Inflammatory macrophage (primary cell): ENCODE results near the gene TTC38.
A peak's percentile ranks its signal among the peaks of the same experiment; 100 is the strongest.
"Not testable (repeated sequence)": the region's sequence is repeated elsewhere in the genome, so short reads cannot be mapped to it uniquely, and the experiment has no call there.

Experiments
- DNase-seq, 2 donors: peaks; one replicate each; pipeline ENCODE4 v3.0.0-alpha.2; 2020 to 2022

TTC38 gene

GRCh38 chr22:46296257-46297150, 28.7 kb downstream of the TTC38 start, which contains the start of gene GTSE1:
Gene GTSE1, plus strand, starts transcription at chr22:46296870. Its CDS starts 531 bp downstream, at chr22:46297401.
- DNase-seq, result peak; percentile 98 to 99

GRCh38 chr22:46297151-46297812, 29.5 kb downstream of the TTC38 start:
- no peak for DNase-seq

- no peak for DNase-seq
These were observed 31.3 kb downstream of the TTC38 start for GRCh38 chr22:46299101-46299500.

- no peak for DNase-seq
These were observed 32.7 kb downstream of the TTC38 start for GRCh38 chr22:46300491-46300890.

GRCh38 chr22:46303347-46303965, 35.6 kb downstream of the TTC38 start:
- DNase-seq, result no peak

DNA sequence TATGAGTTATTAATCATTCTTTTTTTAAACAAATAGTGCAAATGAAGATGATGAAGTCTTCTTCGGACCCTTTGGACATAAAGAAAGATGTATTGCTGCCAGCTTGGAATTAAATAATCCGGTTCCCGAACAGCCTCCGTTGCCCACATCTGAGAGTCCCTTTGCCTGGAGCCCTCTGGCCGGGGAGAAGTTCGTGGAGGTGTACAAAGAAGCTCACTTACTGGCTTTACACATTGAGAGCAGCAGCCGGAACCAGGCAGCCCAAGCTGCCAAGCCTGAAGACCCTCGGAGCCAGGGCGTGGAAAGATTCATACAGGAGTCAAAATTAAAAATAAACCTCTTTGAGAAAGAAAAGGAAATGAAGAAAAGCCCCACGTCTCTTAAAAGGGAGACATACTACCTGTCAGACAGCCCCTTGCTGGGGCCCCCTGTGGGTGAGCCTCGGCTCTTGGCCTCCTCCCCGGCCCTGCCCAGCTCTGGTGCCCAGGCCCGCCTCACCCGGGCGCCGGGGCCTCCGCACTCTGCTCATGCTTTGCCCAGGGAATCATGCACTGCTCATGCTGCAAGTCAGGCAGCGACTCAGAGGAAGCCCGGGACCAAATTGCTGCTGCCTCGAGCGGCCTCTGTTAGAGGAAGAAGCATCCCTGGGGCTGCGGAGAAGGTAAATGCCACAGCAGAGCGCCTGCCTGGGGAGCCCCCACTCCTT, 40.6 kb downstream of the TTC38 start:
- DNase-seq, result no peak

GRCh38 chr22:46309526-46310085, 41.8 kb downstream of the TTC38 start:
- DNase-seq, result no peak

DNA sequence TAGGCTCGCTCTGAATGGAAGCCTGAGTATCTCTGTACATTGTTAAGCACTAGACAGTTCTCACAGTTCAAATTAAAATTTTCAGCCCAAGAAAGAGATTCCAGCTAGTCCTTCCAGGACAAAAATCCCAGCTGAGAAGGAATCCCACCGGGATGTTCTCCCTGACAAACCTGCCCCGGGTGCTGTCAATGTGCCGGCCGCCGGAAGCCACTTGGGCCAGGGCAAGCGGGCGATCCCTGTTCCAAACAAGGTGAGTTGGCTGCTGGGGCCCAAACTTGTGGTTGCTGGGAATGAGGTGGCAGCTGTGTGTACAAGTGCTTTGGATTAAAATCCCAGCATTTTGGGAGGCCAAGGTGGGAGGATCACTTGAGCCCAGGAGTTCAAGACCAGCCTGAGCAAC, 44.2 kb downstream of the TTC38 start:
- no peak for DNase-seq

DNA sequence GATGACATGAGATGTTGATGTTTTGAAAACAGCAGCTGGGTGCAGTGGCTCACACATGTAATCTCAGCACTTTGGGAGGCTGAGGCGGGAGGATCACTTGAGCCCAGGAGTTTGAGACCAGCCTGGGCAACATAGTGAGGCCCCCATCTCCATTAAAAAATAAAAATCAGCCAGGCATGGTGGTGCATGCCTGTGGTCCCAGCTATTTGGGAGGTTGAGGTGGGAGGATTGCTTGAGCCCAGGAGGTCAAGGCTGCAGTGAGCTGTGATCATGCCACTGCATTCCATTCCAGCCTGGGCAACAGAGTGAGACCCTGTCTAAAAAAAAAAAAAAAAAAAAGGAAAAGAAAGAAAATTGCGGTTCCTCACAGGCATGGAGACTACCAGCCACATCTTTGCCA, 45.0 kb downstream of the TTC38 start:
- not testable (repeated sequence) for DNase-seq

DNA sequence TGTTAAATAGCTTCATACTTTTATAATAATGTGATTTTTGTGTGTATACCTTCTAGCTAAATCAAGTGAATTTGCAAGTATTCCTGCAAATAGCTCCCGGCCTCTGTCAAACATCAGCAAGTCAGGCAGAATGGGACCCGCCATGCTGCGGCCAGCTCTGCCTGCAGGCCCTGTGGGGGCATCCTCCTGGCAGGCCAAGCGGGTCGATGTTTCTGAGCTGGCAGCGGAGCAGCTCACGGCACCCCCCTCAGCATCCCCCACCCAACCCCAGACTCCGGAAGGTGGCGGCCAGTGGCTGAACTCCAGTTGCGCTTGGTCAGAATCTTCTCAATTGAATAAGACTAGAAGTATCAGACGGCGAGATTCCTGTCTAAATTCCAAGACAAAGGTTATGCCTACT, 48.2 kb downstream of the TTC38 start:
- DNase-seq, result no peak

DNA sequence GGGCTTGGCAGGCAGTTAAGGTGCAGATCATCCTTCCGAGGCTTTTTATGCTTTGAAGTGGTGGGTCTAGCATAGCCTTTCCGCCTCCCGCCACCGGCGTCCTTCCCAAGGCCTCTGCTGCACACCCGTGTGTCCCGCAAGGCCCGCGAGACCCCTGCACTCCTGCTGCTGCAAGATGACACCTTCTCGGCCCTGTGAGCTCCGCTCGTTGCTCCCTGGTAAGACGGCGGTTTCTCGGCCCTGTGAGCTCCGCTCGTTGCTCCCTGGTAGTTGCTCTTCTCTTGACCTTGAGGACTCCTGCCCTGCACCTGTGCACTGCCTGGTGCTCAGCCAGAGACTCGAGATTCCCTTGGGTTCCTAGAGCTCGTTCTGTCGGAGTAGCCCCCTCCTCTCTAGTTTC, 49.8 kb downstream of the TTC38 start:
- no peak for DNase-seq

DNA sequence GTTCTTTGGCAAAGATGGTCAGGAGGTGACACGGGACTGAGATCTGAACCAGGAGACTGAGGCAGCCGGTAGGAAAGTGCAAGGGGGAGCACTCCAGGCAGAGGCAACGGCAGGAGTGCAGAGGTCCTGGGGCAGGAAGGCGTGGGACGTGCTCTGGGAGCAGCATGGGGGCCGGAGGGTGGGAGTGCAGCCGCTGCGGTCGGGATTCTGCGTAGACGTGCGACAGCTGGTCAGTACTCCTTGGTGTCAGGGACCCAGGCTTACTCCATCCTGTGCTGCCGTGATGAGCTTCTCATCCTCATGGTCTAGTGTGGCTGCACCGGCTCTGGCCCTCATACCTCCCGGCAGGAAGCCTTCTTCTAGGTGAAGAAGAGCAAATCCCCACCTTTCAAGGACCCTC, 50.8 kb downstream of the TTC38 start:
- no peak for DNase-seq

- DNase-seq, result no peak
These were observed 51.5 kb downstream of the TTC38 start for GRCh38 chr22:46319319-46319718.

DNA sequence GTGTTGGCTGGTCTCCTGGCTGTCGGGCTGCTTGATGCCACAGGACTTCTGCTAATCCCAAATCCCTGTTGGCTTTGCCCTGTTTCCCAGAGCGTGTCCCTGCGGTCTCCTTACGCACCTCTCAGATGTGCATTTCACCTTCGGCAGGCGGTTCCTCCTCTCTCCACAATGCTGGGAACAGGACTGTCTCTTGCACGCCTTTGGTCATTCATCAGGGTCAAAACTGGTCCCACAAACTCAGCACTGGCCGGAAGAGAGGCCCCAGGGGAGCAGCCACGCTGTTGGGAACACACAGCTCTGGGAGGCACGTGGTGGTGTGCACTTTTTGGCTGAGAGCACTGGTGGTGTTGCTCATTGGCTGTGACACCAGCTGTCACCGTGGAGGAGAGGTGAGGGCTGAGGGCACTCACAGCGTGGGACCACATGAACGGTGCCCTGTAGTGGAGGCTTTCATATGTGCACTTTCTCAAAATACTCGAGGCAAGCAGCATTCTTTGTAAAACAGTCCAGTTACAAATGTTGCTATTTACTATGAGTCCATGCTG, 52.4 kb downstream of the TTC38 start:
- DNase-seq, result no peak

GRCh38 chr22:46320716-46321386, 53.0 kb downstream of the TTC38 start:
- DNase-seq, result no peak

GRCh38 chr22:46322711-46323110, 54.9 kb downstream of the TTC38 start:
- no peak for DNase-seq

GRCh38 chr22:46323162-46323561, 55.4 kb downstream of the TTC38 start:
- DNase-seq, result no peak

GRCh38 chr22:46326066-46326680, 58.4 kb downstream of the TTC38 start:
- DNase-seq, result no peak

DNA sequence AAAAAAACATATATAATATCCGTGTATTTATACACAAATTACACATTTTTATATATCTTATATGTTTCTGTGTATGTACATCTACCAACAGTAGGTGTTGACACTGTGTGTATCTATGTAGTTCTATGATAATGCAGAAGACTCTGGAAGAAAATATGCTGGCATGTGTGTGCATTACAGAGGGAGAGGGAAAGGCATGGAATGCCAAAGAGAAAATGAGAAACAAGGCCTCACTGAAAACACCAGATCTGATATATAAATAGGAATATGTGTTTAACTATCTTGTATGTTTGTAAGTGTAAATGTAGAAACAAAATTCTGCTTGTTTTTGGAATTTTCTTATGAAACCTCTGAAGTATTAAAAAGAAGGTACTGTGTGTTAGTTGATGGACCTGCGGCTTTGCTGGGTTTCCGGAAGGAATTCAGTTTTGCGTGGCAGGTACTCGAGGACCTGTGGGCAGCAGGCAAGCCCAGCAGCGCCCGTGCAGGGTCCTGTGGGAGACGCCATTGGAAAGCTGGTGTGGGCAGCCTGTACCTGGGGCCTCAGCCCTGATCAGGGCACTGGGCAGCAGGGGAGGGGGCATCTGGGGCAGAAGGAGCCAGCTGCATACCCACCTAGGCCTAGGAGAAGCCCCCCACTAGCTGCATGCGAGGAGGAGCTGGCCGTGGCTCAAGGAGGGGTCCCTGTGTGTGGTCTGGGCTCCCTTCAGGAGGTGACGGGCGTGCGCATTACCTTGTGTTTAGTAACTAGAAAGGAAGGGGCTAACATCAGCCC, 60.1 kb downstream of the TTC38 start:
- no peak for DNase-seq

DNA sequence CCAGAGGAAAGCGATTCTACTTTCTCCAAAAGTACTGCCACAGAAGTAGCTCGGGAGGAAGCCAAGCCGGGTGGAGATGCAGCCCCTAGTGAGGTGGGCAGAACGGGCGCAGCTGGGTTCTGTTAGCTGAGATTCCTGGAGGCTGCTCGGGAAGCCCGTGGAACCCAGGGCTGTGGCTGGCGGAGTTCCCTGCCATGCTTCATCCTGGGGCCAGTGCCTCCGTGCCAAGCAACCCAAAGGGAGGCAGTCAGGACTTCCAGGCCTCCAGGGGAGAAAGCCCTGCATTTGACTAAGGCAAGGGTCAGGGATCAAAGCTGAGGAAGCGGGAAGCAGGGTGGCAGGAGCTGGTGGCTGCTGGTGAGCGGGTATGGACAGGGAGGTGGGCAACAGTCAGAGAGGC, 61.0 kb downstream of the TTC38 start:
- no peak for DNase-seq
